Smooth muscle cell (in vitro differentiated cells): Measurements from ENCODE around the gene FAM222A. TPM values are rescaled to one million over a fixed set of nuclear protein-coding genes. Genes with fewer than 3 reads are reported as not detected.

Experiments
- DNase-seq: peaks from one replicate; lab custom pipeline; 2025; ENCODE audit not compliant: unreplicated experiment; lab: John Stamatoyannopoulos, UW
- H2AFZ ChIP-seq: fragments of 200-600 bp; sonication (generic); 2 replicates; pipeline ENCODE4 v1.6.0; 2016; ENCODE audit warnings: antibody characterized with exemption, low read depth, mild to moderate bottlenecking
- H3F3A ChIP-seq: fragments of 200-600 bp; sonication (generic); 2 replicates; pipeline ENCODE4 v1.6.0; 2017; ENCODE audit warnings: antibody characterized with exemption, low read depth
- H3K27ac ChIP-seq: fragments of 200-600 bp; sonication (generic); 2 replicates; pipeline ENCODE4 v1.5.1; 2016; ENCODE audit warnings: low read depth, mild to moderate bottlenecking
- H3K27me3 ChIP-seq: fragments of 200-600 bp; sonication (generic); 2 replicates; pipeline ENCODE4 v1.6.1; 2016; ENCODE audit warnings: low read depth, mild to moderate bottlenecking
- H3K36me3 ChIP-seq: fragments of 200-600 bp; sonication (generic); 2 replicates; pipeline ENCODE4 v1.5.1; 2016; ENCODE audit warnings: low read depth
- H3K4me1 ChIP-seq: fragments of 200-600 bp; sonication (generic); 2 replicates; pipeline ENCODE4 v1.5.1; 2016; ENCODE audit warnings: low read depth
- H3K4me2 ChIP-seq: fragments of 200-600 bp; sonication (generic); 2 replicates; pipeline ENCODE4 v1.6.0; 2016; ENCODE audit warnings: mild to moderate bottlenecking
- H3K4me3 ChIP-seq: fragments of 200-600 bp; sonication (generic); 2 replicates; pipeline ENCODE4 v1.5.1; 2016; ENCODE audit warnings: mild to moderate bottlenecking
- H3K79me2 ChIP-seq: fragments of 200-600 bp; sonication (generic); 2 replicates; pipeline ENCODE4 v1.6.0; 2016; ENCODE audit warnings: low read depth, mild to moderate bottlenecking
- H3K9ac ChIP-seq: fragments of 200-600 bp; sonication (generic); 2 replicates; pipeline ENCODE4 v1.6.0; 2016; ENCODE audit warnings: low read depth
- H3K9me3 ChIP-seq: fragments of 200-600 bp; sonication (generic); replicated peaks from 2 replicates; pipeline ENCODE4 v1.5.1; 2016; ENCODE audit warnings: low read depth
- H4K20me1 ChIP-seq: fragments of 200-600 bp; sonication (generic); 2 replicates; pipeline ENCODE4 v1.6.0; 2016; ENCODE audit warnings: low read depth
- WGBS: methylation state at CpG from one replicate; pipeline ENCODE4 v1.1.7; 2016; ENCODE audit warnings: low lambda C conversion rate; 5-methylcytosine and 5-hydroxymethylcytosine counted together
- polyA plus RNA-seq: library from polyadenylated mRNA; unstranded; fragments of >200 nt; fragmentation: Nextera tagmentation; extraction: Ambion mirVana; gene quantifications from 2 replicates; pipeline ENCODE4 v1.2.1, GENCODE V29; 2016
- total RNA-seq: library from RNA; depleted of rRNA; stranded (reverse); fragments of >200 nt; gene quantifications from 2 replicates; pipeline ENCODE4 v1.2.3, GENCODE V29; 2014
- TF ChIP-seq, protein P1 (sequence below): fragments of 200-600 bp; sonication (generic); IDR thresholded peaks from 2 replicates; pipeline ENCODE4 v1.5.1; 2017; ENCODE audit warnings: borderline replicate concordance, mild to moderate bottlenecking, antibody characterized with exemption; ENCODE audit not compliant: insufficient read depth, poor library complexity, severe bottlenecking

The FAM222A gene
- total and polyA plus RNA-seq, 2 experiments from 2014 or later: 0.85 to 1.7 TPM

- Histone ChIP-seq H3K9me3 (no peaks in the 10 kb centered on the region), H3K9ac (no peak overlapping the region), H3K4me1 (peaks cover 17% of the 10 kb centered on the region), H3K4me3 (no peak overlapping the region), H3F3A (no peaks in the 10 kb centered on the region), H3K79me2 (no peaks in the 10 kb centered on the region), H3K27me3 (no peaks in the 10 kb centered on the region), H3K27ac (no peak overlapping the region), H4K20me1 (no peaks in the 10 kb centered on the region), H3K36me3 (no peaks in the 10 kb centered on the region), H3K4me2 (no peak overlapping the region), H2AFZ (no peak overlapping the region)
- TF ChIP-seq, protein P1, sequence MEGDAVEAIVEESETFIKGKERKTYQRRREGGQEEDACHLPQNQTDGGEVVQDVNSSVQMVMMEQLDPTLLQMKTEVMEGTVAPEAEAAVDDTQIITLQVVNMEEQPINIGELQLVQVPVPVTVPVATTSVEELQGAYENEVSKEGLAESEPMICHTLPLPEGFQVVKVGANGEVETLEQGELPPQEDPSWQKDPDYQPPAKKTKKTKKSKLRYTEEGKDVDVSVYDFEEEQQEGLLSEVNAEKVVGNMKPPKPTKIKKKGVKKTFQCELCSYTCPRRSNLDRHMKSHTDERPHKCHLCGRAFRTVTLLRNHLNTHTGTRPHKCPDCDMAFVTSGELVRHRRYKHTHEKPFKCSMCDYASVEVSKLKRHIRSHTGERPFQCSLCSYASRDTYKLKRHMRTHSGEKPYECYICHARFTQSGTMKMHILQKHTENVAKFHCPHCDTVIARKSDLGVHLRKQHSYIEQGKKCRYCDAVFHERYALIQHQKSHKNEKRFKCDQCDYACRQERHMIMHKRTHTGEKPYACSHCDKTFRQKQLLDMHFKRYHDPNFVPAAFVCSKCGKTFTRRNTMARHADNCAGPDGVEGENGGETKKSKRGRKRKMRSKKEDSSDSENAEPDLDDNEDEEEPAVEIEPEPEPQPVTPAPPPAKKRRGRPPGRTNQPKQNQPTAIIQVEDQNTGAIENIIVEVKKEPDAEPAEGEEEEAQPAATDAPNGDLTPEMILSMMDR: no peak
- no peak for DNase-seq
Observed at GRCh38 chr12:109683316-109683715, 30.3 kb upstream of the FAM222A start.

DNA sequence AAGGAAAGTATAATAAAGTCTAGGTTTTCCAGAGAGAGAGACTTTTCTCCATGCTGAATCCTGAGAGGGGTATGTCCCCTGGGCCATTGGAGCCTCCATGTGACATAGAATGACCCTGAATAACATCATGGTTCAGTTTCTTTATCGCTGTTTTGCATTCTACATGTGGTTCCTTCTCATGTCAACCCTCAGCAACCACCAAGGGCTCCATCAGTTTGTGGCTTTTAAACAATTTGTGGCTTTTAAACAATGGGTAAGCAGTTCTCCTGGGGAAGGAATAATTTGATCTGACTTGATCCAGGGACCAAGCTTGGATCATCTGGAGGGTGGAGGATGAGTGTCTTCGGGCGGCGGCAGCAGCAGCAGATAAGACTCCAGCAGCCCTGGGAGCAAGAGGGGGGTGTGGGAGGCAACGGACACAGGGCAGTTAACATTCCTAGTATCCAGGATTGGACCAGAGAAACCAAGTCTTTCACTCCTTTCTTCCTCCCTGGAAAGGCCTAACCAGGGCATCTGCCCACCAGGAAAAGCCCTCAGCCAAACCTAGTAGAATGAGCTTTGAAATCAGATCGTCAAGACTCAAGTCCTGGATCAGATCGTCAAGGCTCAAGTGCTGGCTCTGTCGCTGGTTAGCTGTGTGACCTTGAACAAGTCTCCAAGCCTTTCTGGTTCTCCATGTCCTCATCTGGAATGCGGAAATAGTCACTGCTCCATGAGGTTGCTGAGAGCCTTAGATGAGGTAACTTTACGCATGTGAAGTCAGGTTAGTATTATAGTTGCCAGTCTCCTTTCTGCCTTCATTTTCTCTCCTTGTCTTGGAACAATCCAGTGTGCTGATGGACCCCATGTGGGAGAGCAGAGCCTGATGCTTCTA lies 27.8 kb upstream of the FAM222A start:
- Histone ChIP-seq H3K9me3 (no peaks in the 10 kb centered on the region), H3K4me3 (no peak overlapping the region), H3K27me3 (no peaks in the 10 kb centered on the region), H3K4me2 (no peak overlapping the region), H3K36me3 (no peaks in the 10 kb centered on the region), H4K20me1 (no peaks in the 10 kb centered on the region), H3K4me1 (no peaks in the 10 kb centered on the region), H3K9ac (no peak overlapping the region), H3K79me2 (no peaks in the 10 kb centered on the region), H3F3A (no peaks in the 10 kb centered on the region), H3K27ac (no peak overlapping the region), H2AFZ (no peak overlapping the region)
- TF ChIP-seq, protein P1: no peak
- WGBS: 75% methylated on average over 9 of the region's 10 CpGs
- no peak for DNase-seq

DNA sequence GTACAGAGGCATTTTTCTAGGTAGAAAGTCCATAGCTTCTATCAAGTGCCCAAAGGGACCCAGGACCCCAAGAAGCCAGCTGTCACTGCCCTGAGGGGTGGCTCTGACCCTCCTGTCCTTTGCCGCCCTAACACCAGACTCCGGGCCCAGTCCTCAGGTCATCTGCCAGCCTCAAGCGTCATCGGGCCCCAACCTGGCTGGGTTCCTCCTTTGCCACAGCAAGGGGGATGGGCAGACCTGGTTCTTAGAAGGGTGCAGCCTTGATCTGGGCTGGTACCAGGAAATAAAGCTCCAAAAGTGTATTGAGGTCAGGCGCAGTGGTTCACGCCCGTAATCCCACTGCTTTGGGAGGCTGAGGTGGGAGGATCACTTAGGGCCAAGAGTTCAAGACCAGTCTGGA lies 27.1 kb upstream of the FAM222A start:
- H3K4me3 ChIP-seq: no peak overlapping the region
- H3F3A ChIP-seq: no peaks in the 10 kb centered on the region
- no peak overlapping the region for H3K4me2 ChIP-seq
- no peaks in the 10 kb centered on the region for H3K4me1 ChIP-seq
- WGBS: 94% methylated on average over 7 of the region's 7 CpGs
- no peaks in the 10 kb centered on the region for H3K36me3 ChIP-seq
- no peaks in the 10 kb centered on the region for H3K27me3 ChIP-seq
- no peak overlapping the region for H3K27ac ChIP-seq
- no peaks in the 10 kb centered on the region for H3K79me2 ChIP-seq
- DNase-seq: no peak
- no peak overlapping the region for H3K9ac ChIP-seq
- no peaks in the 10 kb centered on the region for H4K20me1 ChIP-seq
- H3K9me3 ChIP-seq: no peaks in the 10 kb centered on the region
- TF ChIP-seq, protein P1: no peak
- H2AFZ ChIP-seq: no peak overlapping the region

GRCh38 chr12:109687250-109687649 lies 26.4 kb upstream of the FAM222A start:
- Histone ChIP-seq H3K36me3 (no peaks in the 10 kb centered on the region), H2AFZ (no peak overlapping the region), H3K4me2 (no peak overlapping the region), H4K20me1 (no peaks in the 10 kb centered on the region), H3F3A (no peaks in the 10 kb centered on the region), H3K27ac (no peak overlapping the region), H3K4me3 (no peak overlapping the region), H3K9me3 (no peaks in the 10 kb centered on the region), H3K4me1 (no peaks in the 10 kb centered on the region), H3K9ac (no peak overlapping the region), H3K79me2 (no peaks in the 10 kb centered on the region), H3K27me3 (no peaks in the 10 kb centered on the region)
- TF ChIP-seq, protein P1: no peak
- WGBS: 90% methylated on average over 6 of the region's 6 CpGs
- no peak for DNase-seq
